ENCODE measurements around the gene CDC42BPG. TPM values are rescaled to one million over a fixed set of nuclear protein-coding genes. Genes with fewer than 3 reads are reported as not detected.

Gene CDC42BPG
- total RNA-seq, 1 donor from 2014 or later: 21.1 TPM

DNA sequence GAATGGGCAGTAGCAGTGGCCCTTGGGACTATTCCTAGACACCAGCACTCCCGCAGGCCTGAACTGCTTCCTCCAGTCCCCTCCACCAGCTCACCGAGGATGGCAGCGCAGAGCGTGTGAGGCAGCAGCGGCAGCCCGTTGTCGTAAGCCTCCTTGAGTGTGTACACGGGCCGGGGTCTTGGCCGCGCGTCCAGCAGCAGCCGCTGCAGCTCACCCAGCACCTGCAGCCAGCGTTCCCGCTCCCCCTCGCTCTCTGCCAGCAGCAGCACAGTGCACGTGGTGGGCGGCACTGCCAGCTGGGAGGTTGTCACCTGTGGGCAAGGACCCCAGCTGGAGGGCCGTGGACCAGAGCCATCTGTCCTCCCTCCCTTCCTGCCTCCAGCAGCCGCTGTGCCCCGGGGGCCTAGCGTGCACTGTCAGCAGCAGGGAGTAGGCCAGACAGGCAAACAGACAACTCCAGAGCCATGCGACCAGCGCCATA is 13.0 kb downstream of the CDC42BPG start:
- H3K27ac Mint-ChIP-seq: no peak overlapping the region
- no peak for DNase-seq (ENCODE audit: low spot score, unreplicated experiment)
- no peaks in the 10 kb centered on the region for H3K4me1 Mint-ChIP-seq (ENCODE audit: low read depth)
- H3K27me3 Mint-ChIP-seq: no peaks in the 10 kb centered on the region
- no peaks in the 10 kb centered on the region for H3K9me3 Mint-ChIP-seq (ENCODE audit: low read depth)
- TF ChIP-seq, protein P1, sequence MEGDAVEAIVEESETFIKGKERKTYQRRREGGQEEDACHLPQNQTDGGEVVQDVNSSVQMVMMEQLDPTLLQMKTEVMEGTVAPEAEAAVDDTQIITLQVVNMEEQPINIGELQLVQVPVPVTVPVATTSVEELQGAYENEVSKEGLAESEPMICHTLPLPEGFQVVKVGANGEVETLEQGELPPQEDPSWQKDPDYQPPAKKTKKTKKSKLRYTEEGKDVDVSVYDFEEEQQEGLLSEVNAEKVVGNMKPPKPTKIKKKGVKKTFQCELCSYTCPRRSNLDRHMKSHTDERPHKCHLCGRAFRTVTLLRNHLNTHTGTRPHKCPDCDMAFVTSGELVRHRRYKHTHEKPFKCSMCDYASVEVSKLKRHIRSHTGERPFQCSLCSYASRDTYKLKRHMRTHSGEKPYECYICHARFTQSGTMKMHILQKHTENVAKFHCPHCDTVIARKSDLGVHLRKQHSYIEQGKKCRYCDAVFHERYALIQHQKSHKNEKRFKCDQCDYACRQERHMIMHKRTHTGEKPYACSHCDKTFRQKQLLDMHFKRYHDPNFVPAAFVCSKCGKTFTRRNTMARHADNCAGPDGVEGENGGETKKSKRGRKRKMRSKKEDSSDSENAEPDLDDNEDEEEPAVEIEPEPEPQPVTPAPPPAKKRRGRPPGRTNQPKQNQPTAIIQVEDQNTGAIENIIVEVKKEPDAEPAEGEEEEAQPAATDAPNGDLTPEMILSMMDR (IDR thresholded peaks at IDR 0.05; ENCODE audit: unreplicated experiment): no peak
- H3K4me3 Mint-ChIP-seq (ENCODE audit: low read depth): no peak overlapping the region
- peaks cover 10% of the 10 kb centered on the region for H3K36me3 Mint-ChIP-seq (ENCODE audit: insufficient read depth)

DNA sequence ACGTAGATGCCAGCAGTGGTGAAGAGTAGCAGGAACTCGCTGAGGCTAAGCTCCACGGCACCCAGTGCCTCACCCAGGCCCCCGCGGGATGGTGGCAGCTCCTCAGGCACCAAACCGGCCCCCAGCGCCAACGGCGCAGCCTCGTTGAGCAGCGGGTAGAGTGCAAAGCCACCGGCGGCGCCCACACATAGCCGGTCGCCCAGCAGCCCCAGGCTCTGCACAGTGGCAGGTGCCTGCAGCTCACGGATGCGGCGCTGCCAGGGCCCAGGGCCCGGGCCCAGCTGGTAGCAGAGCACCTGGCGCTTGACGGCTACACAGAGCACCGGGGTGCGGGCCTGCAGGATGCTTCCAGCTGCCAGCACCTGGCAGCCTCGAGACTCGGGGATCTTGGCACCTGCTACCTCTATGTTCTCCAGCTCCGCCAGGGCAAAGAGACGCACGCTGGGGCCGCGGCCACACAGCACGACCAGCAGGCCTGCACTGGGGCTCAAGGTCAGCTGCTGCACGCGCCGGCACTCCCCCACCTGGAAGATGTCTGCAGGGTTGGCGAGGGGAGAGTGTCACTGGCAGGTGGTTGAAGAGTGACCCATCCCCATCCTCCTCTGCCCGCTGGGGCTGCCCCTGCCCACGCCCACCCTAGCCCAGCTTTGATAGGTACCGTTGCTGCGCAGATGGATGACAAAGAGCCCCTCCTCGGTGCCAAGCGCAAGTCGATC is 14.8 kb downstream of the CDC42BPG start:
- H3K4me3 Mint-ChIP-seq (ENCODE audit: low read depth): no peak overlapping the region
- peaks cover 15% of the 10 kb centered on the region for H3K36me3 Mint-ChIP-seq (ENCODE audit: insufficient read depth)
- H3K4me1 Mint-ChIP-seq (ENCODE audit: low read depth): no peaks in the 10 kb centered on the region
- TF ChIP-seq, protein P1 (IDR thresholded peaks at IDR 0.05; ENCODE audit: unreplicated experiment): no peak
- no peaks in the 10 kb centered on the region for H3K9me3 Mint-ChIP-seq (ENCODE audit: low read depth)
- DNase-seq (ENCODE audit: low spot score, unreplicated experiment): no peak
- H3K27ac Mint-ChIP-seq: no peak overlapping the region
- no peaks in the 10 kb centered on the region for H3K27me3 Mint-ChIP-seq

DNA sequence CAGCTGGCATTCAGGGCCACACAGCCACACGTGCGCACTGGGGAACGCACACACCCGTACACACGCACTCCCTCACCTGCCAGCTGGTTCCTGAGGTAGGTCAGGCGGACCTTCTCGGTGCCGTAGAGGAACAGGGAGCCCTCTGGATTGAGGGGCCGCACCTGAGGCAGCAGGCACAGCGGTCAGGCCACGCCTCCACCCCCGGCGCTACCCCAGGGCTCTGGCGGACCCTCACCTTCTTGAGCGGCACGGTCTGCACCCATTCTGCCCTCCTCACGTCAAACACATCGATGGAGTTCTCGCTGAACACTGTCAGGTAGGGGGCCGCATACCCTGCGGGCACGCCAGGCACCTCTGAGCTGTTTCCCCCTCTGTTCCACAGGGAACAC is 17.0 kb downstream of the CDC42BPG start:
- Mint-ChIP-seq H3K27me3 (no peaks in the 10 kb centered on the region), H3K4me3 (ENCODE audit: low read depth) (no peak overlapping the region), H3K4me1 (ENCODE audit: low read depth) (no peaks in the 10 kb centered on the region), H3K9me3 (ENCODE audit: low read depth) (no peaks in the 10 kb centered on the region), H3K36me3 (ENCODE audit: insufficient read depth) (peaks cover 19% of the 10 kb centered on the region), H3K27ac (no peak overlapping the region)
- DNase-seq (ENCODE audit: low spot score, unreplicated experiment): no peak
- TF ChIP-seq, protein P1 (IDR thresholded peaks at IDR 0.05; ENCODE audit: unreplicated experiment): no peak

DNA sequence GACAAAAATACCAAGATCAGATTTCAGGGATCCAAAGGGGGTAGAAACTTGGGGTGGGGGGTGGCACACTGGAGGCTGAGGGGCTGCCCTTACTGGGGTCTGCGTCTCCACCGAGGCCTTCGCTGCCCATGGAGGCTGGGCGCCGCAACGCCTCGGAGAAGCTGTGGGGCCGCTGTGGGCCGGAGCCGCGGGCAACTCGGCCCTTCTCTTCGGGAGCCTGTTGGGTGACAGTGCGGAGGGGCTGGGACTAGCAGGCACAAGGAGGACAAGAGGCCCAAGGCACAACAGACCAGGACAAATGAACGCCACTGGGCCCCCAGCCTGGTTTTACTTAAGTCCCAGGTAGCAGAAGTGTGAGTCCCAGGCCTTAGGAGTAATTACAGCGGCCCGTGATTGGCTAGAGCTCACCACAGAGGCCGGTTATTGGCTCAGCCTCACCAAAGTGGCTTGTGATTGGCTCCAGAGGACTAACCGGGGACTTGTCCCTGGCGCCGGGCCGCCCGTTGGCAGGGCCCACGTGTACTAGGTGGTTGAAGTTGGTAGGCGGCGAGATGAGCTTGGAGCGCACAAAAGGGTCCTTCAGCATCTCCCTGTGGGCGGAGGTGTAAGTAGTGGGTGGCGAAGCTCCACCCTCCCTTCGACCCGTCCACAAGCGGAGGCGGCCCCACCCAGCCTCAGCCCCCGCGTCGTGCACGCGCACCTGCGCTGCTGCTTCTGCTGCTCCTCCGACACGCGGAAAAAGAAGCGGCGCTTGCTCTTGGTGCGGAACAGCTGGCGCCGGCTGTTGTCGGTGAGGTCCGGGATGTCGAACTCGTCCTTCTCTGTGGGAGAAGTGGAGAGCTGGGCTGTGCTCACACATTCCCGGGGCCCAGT is 17.6 kb downstream of the CDC42BPG start:
- Mint-ChIP-seq H3K36me3 (ENCODE audit: insufficient read depth) (peaks cover 17% of the 10 kb centered on the region), H3K9me3 (ENCODE audit: low read depth) (no peaks in the 10 kb centered on the region), H3K27ac (no peak overlapping the region), H3K4me1 (ENCODE audit: low read depth) (no peaks in the 10 kb centered on the region), H3K27me3 (no peaks in the 10 kb centered on the region), H3K4me3 (ENCODE audit: low read depth) (no peak overlapping the region)
- TF ChIP-seq, protein P1 (IDR thresholded peaks at IDR 0.05; ENCODE audit: unreplicated experiment): no peak
- DNase-seq (ENCODE audit: low spot score, unreplicated experiment): no peak

DNA sequence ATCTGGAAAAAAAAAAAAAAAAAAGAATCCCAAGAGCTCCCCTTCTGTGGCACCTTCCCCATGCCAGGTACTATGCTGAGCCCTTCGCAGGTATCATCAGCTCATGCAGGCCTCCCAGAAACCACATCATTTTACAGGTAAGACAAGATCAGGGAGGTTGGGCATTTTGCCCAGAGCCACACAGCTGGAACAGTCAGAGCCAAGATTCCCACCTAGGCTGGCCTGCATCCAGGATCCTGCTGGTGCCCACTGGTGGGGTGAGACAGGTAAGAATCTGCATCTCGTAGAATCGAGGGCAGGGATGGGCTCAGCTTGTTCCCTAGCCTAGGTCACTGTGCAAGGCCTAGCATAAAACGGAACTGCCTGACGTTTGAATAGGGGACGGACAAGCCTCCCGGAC is 18.4 kb downstream of the CDC42BPG start:
- no peak for DNase-seq (ENCODE audit: low spot score, unreplicated experiment)
- H3K27me3 Mint-ChIP-seq: no peaks in the 10 kb centered on the region
- no peak overlapping the region for H3K4me3 Mint-ChIP-seq (ENCODE audit: low read depth)
- TF ChIP-seq, protein P1 (IDR thresholded peaks at IDR 0.05; ENCODE audit: unreplicated experiment): no peak
- no peaks in the 10 kb centered on the region for H3K4me1 Mint-ChIP-seq (ENCODE audit: low read depth)
- H3K9me3 Mint-ChIP-seq (ENCODE audit: low read depth): no peaks in the 10 kb centered on the region
- H3K27ac Mint-ChIP-seq: no peak overlapping the region
- peaks cover 16% of the 10 kb centered on the region for H3K36me3 Mint-ChIP-seq (ENCODE audit: insufficient read depth)
